H9 (cell line): Measurements from ENCODE around the gene SCAMP5. TPM values are rescaled to one million over a fixed set of nuclear protein-coding genes. Genes with fewer than 3 reads are reported as not detected.
A peak's percentile ranks its signal among the peaks of the same experiment; 100 is the strongest.

ENCODE experiments used
- DNase-seq: peaks from one replicate; pipeline ENCODE4 v3.0.0-alpha.2; 2017
- H2AFZ ChIP-seq: one replicate; pipeline ENCODE4 v1.6.1; 2013; ENCODE audit warnings: mild to moderate bottlenecking, low read length, control low read depth, moderate library complexity
- H2AK5ac ChIP-seq: 2 replicates; pipeline ENCODE4 v1.6.1; 2013; ENCODE audit warnings: low read length, control low read depth, mixed read lengths; ENCODE audit not compliant: insufficient read length
- H2BK120ac ChIP-seq: one replicate; pipeline ENCODE4 v1.6.1; 2013; ENCODE audit warnings: low read depth, mild to moderate bottlenecking, low read length, control low read depth, inconsistent platforms; ENCODE audit not compliant: poor library complexity, severe bottlenecking
- H2BK12ac ChIP-seq: 2 replicates; pipeline ENCODE4 v1.6.1; 2013; ENCODE audit warnings: low read length, control low read depth, mixed read lengths, low read depth; ENCODE audit not compliant: insufficient read length
- H2BK15ac ChIP-seq: 2 replicates; pipeline ENCODE4 v1.6.1; 2013; ENCODE audit warnings: low read depth, low read length, control low read depth
- H2BK20ac ChIP-seq: one replicate; pipeline ENCODE4 v1.6.1; 2013; ENCODE audit warnings: low read depth, mild to moderate bottlenecking, low read length, control low read depth, inconsistent platforms; ENCODE audit not compliant: poor library complexity, severe bottlenecking
- H2BK5ac ChIP-seq: 2 replicates; pipeline ENCODE4 v1.6.1; 2013; ENCODE audit warnings: low read length, control low read depth, mixed read lengths; ENCODE audit not compliant: insufficient read length
- H3K14ac ChIP-seq: 2 replicates; pipeline ENCODE4 v1.6.1; 2013; ENCODE audit warnings: low read length, control low read depth; ENCODE audit not compliant: insufficient read depth
- H3K18ac ChIP-seq: 2 replicates; pipeline ENCODE4 v1.6.1; 2013; ENCODE audit warnings: low read depth, mild to moderate bottlenecking, mixed read lengths, low read length, control low read depth; ENCODE audit not compliant: insufficient read length
- H3K23ac ChIP-seq: 2 replicates; pipeline ENCODE4 v1.6.1; 2013; ENCODE audit warnings: low read length, control low read depth, mixed read lengths, low read depth; ENCODE audit not compliant: insufficient read length
- H3K23me2 ChIP-seq: 2 replicates; pipeline ENCODE4 v1.6.1; 2013; ENCODE audit warnings: low read depth, mild to moderate bottlenecking, mixed read lengths, low read length, control low read depth; ENCODE audit not compliant: insufficient read length, poor library complexity, severe bottlenecking
- H3K27ac ChIP-seq: 2 replicates; pipeline ENCODE4 v1.5.1; 2013; ENCODE audit warnings: low read length, control low read depth, mixed read lengths, low read depth; ENCODE audit not compliant: insufficient read length
- H3K27me3 ChIP-seq: 2 replicates; pipeline ENCODE4 v1.6.1; 2013; ENCODE audit warnings: low read length, control low read depth, inconsistent platforms; ENCODE audit not compliant: insufficient read depth
- H3K4ac ChIP-seq: 2 replicates; pipeline ENCODE4 v1.6.1; 2013; ENCODE audit warnings: low read depth, mild to moderate bottlenecking, control low read depth, inconsistent platforms, low read length, moderate library complexity
- H3K4me1 ChIP-seq: 2 replicates; pipeline ENCODE4 v1.6.1; 2013; ENCODE audit warnings: low read length, control low read depth, inconsistent platforms; ENCODE audit not compliant: insufficient read depth
- H3K4me2 ChIP-seq: 2 replicates; pipeline ENCODE4 v1.6.1; 2013; ENCODE audit warnings: low read length, control low read depth, mixed read lengths; ENCODE audit not compliant: insufficient read length, insufficient read depth
- H3K56ac ChIP-seq: 2 replicates; pipeline ENCODE4 v1.6.1; 2013; ENCODE audit warnings: low read depth, mild to moderate bottlenecking, mixed read lengths, low read length, control low read depth; ENCODE audit not compliant: insufficient read length
- H3K79me1 ChIP-seq: 2 replicates; pipeline ENCODE4 v1.6.1; 2013; ENCODE audit warnings: low read depth, mild to moderate bottlenecking, moderate library complexity, low read length, control low read depth, inconsistent platforms; ENCODE audit not compliant: insufficient read depth, poor library complexity, severe bottlenecking
- H3K79me2 ChIP-seq: 2 replicates; pipeline ENCODE4 v1.6.1; 2013; ENCODE audit warnings: low read length, control low read depth, inconsistent platforms; ENCODE audit not compliant: insufficient read depth
- H3K9ac ChIP-seq: 2 replicates; pipeline ENCODE4 v1.6.1; 2013; ENCODE audit warnings: low read length, control low read depth, mixed read lengths; ENCODE audit not compliant: insufficient read length; ENCODE audit errors: extremely low read depth
- H3K9me3 ChIP-seq: one replicate; pipeline ENCODE4 v1.6.1; 2013; ENCODE audit warnings: low read depth, low read length, inconsistent platforms; ENCODE audit not compliant: control insufficient read depth
- H3T11ph ChIP-seq: one replicate; pipeline ENCODE4 v1.6.1; 2013; ENCODE audit warnings: mild to moderate bottlenecking, low read length, control low read depth, inconsistent platforms
- H4K20me1 ChIP-seq: one replicate; pipeline ENCODE4 v1.6.1; 2013; ENCODE audit not compliant: control insufficient read depth, insufficient read length, insufficient read depth
- H4K5ac ChIP-seq: 2 replicates; pipeline ENCODE4 v1.6.1; 2013; ENCODE audit warnings: low read depth, mild to moderate bottlenecking, mixed read lengths, low read length, control low read depth; ENCODE audit not compliant: insufficient read length
- H4K8ac ChIP-seq: replicated peaks from 2 replicates; pipeline ENCODE4 v1.6.1; 2013; ENCODE audit warnings: low read length, control low read depth, mixed read lengths, low read depth; ENCODE audit not compliant: insufficient read length
- H4K91ac ChIP-seq: 2 replicates; pipeline ENCODE4 v1.6.1; 2013; ENCODE audit warnings: low read depth, mild to moderate bottlenecking, moderate library complexity, mixed read lengths, low read length, control low read depth; ENCODE audit not compliant: insufficient read length
- H3K27ac Mint-ChIP-seq, 3 experiments: 2 replicates in 2 of 3; 3 replicates in 1 of 3; pipeline ENCODE4 v1.8.0; 2020 to 2021; ENCODE audit warnings: mixed read lengths in 3 of 3, mild to moderate bottlenecking in 1 of 3, moderate library complexity in 1 of 3
- H3K27me3 Mint-ChIP-seq: 2 replicates; pipeline ENCODE4 v1.8.0; 2021; ENCODE audit warnings: low read depth, mild to moderate bottlenecking, moderate library complexity, mixed read lengths
- H3K36me3 Mint-ChIP-seq, 3 experiments: 2 replicates in 2 of 3; 3 replicates in 1 of 3; pipeline ENCODE4 v1.8.0; 2020 to 2021; ENCODE audit warnings: low read depth in 3 of 3, mixed read lengths in 3 of 3; ENCODE audit not compliant: insufficient read depth in 1 of 3
- H3K4me1 Mint-ChIP-seq, 2 experiments: 2 replicates each; pipeline ENCODE4 v1.8.0; 2020; ENCODE audit warnings: mixed read lengths in 2 of 2
- H3K4me3 Mint-ChIP-seq, 2 experiments: 2 replicates in 1 of 2; 3 replicates in 1 of 2; pipeline ENCODE4 v1.8.0; 2020 to 2021; ENCODE audit warnings: mild to moderate bottlenecking in 2 of 2, mixed read lengths in 2 of 2, moderate library complexity in 1 of 2
- H3K9me3 Mint-ChIP-seq, 2 experiments: 2 replicates in 1 of 2; 3 replicates in 1 of 2; pipeline ENCODE4 v1.8.0; 2020; ENCODE audit warnings: mild to moderate bottlenecking in 2 of 2, mixed read lengths in 2 of 2, moderate library complexity in 1 of 2
- CTCF ChIP-seq: fragments of 200-600 bp; sonication (generic); conservative IDR thresholded peaks from 3 replicates; pipeline ENCODE4 v1.8.0; 2021; ENCODE audit warnings: antibody characterized with exemption, mild to moderate bottlenecking
- WGBS: extraction: QIAGEN DNeasy Blood & Tissue Kit; methylation state at CpG from one replicate; pipeline ENCODE4 v1.1.7; 2013; ENCODE audit warnings: missing lambda C conversion rate, low lambda C conversion rate, mixed read lengths; ENCODE audit not compliant: insufficient read length; ENCODE audit errors: extremely low coverage; 5-methylcytosine and 5-hydroxymethylcytosine counted together
- total RNA-seq: library from RNA; stranded (reverse); gene quantifications from 2 replicates; pipeline ENCODE4 v1.2.1, GENCODE V29; 2021

SCAMP5 gene
- total RNA-seq, 1 experiment from 2014 or later = 47.8 TPM

- H2BK15ac ChIP-seq = no peak overlapping the region
- H3K79me2 ChIP-seq = peaks cover 3% of the 10 kb centered on the region; the same call in 1 of the 2 replicates
- no peak overlapping the region for H2BK5ac ChIP-seq
- H4K20me1 ChIP-seq = no peaks in the 10 kb centered on the region
- H3K27ac Mint-ChIP-seq = no peak overlapping the region; a peak in 1 of 7 replicates
- peak; percentile 63 for DNase-seq
- no peak overlapping the region for H2AK5ac ChIP-seq
- no peak overlapping the region for H2BK12ac ChIP-seq
- H3K27me3 ChIP-seq = peaks cover 11% of the 10 kb centered on the region; the same call in 1 of the 2 replicates
- no peak overlapping the region for H2BK20ac ChIP-seq
- no peak overlapping the region for H4K5ac ChIP-seq
- peaks cover 22 to 32% of the 10 kb centered on the region in 2 experiments for H3K4me1 Mint-ChIP-seq
- H4K91ac ChIP-seq = no peak overlapping the region
- peaks cover 87% of the 10 kb centered on the region for H3K27me3 Mint-ChIP-seq
- no peak for TF ChIP-seq CTCF
- no peak overlapping the region for H4K8ac ChIP-seq
- H2AFZ ChIP-seq = no peak overlapping the region
- no peak overlapping the region for H3K23ac ChIP-seq
- no peak overlapping the region for H2BK120ac ChIP-seq
- no peaks in the 10 kb centered on the region for H3K9me3 ChIP-seq
- no CpG with 5 or more reads among the region's 47 CpGs for WGBS
- H3K27ac ChIP-seq = no peak overlapping the region
- H3K79me1 ChIP-seq = no peaks in the 10 kb centered on the region
- H3K18ac ChIP-seq = no peak overlapping the region
- no peaks in the 10 kb centered on the region for H3K9me3 Mint-ChIP-seq
- no peaks in the 10 kb centered on the region; the same call in 1 of the 2 replicates for H3K4me1 ChIP-seq
- no peak overlapping the region for H3K14ac ChIP-seq
- peak overlapping the region; percentile 60 to 84 for H3K4me3 Mint-ChIP-seq
- H3K4ac ChIP-seq = no peak overlapping the region
- H3K9ac ChIP-seq = no peak overlapping the region
- peak overlapping the region; percentile 72 for H3K4me2 ChIP-seq
- peaks cover 34% of the 10 kb centered on the region for H3K23me2 ChIP-seq
- peaks cover 0 to 2% (median 0%) of the 10 kb centered on the region in 3 experiments; a peak in 2 of 7 replicates for H3K36me3 Mint-ChIP-seq
- H3K56ac ChIP-seq = no peak overlapping the region
- H3T11ph ChIP-seq = no peak overlapping the region
Measured at GRCh38 chr15:74958908-74959585, 36.3 kb upstream of the SCAMP5 start.
